Kidney epithelial cell (primary cell): ENCODE measurements around the gene PPT2. TPM values are rescaled to one million over a fixed set of nuclear protein-coding genes. Genes with fewer than 3 reads are reported as not detected.

Experiments
- DNase-seq: peaks from one replicate; pipeline ENCODE4 v3.0.0-alpha.2; 2010; ENCODE audit warnings: low read depth
- H3K27me3 ChIP-seq: 2 replicates; pipeline ENCODE4 v1.6.0; 2011; ENCODE audit warnings: low read length; ENCODE audit not compliant: control insufficient read depth, insufficient read depth
- H3K36me3 ChIP-seq: 2 replicates; pipeline ENCODE4 v1.5.1; 2011; ENCODE audit warnings: low read length; ENCODE audit not compliant: control insufficient read depth, insufficient read depth
- H3K4me3 ChIP-seq: 2 replicates; pipeline ENCODE4 v1.5.1; 2011; ENCODE audit warnings: low read depth, mild to moderate bottlenecking, control low read depth, low read length
- CTCF ChIP-seq: IDR thresholded peaks from 2 replicates; pipeline ENCODE4 v1.5.1; 2011; ENCODE audit warnings: mild to moderate bottlenecking, moderate library complexity, low read length, control low read depth, inconsistent platforms; ENCODE audit not compliant: insufficient read depth, poor library complexity, severe bottlenecking
- total RNA-seq: library from RNA; depleted of rRNA; stranded (reverse); fragments of >200 nt; gene quantifications from 2 replicates; pipeline ENCODE4 v1.2.3, GENCODE V29; 2015

PPT2 gene
- total RNA-seq, 1 donor from 2014 or later = 12.9 TPM

GRCh38 chr6:32177183-32177787 is 23.3 kb downstream of the PPT2 start:
- H3K4me3 ChIP-seq = peak overlapping the region; percentile 99
- no peaks in the 10 kb centered on the region for H3K36me3 ChIP-seq
- TF ChIP-seq CTCF = no peak
- DNase-seq = no peak
- H3K27me3 ChIP-seq = no peaks in the 10 kb centered on the region

GRCh38 chr6:32177788-32178546 is 24.0 kb downstream of the PPT2 start, which contains the start of gene RNF5:
RNF5 (plus strand) TSS chr6:32178405; CDS start chr6:32178512, 107 bp downstream.
- Histone ChIP-seq H3K4me3 (peak within 1 kb of the TSS; percentile 99), H3K27me3 (no peaks in the 10 kb centered on the region), H3K36me3 (no peaks in the 10 kb centered on the region)
- TF ChIP-seq CTCF = no peak
- DNase-seq = peak; percentile 100

DNA sequence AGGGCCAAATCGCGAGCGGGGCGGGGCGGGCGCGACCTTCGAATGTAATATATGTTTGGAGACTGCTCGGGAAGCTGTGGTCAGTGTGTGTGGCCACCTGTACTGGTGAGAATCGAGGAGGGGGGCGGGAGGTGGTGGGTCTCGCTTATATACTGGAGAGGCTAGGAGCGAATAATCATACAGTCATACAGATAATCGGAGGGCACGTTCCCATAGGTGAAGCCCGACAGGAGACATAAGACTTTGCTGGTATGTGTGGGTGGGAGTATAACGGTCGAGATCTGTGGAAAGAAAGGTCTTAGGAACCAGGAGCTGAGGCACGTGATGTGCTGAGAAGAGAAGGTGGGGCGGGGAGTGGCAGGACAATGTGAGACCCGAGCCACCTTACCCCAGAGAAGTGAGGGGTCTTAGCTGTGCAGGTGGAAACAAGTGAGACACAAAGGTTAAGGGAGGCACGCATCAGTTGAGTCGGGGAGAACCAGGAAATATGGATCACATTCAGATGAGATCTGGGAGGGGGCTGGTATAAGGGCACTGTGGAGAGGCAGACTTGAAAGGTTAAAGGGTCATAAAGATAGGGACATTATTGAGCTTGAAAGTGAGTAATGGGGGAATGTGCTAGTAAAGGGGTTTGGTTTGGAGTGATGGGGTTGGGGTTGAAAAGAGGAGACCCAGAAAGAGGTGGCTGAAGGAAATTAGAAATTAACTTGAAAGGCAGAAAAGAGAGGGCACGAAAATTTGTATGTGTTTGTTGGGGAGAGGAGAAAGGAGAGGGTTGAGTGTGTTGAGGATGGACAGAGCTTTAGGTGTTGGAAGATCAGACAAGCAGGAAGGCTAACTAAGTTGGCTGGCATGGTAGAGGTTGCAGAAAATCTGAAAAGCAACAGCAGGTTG is 24.9 kb downstream of the PPT2 start:
- Histone ChIP-seq H3K4me3 (peak overlapping the region; percentile 99), H3K27me3 (no peaks in the 10 kb centered on the region), H3K36me3 (no peaks in the 10 kb centered on the region)
- no peak for DNase-seq
- TF ChIP-seq CTCF = no peak

- Histone ChIP-seq H3K36me3 (no peaks in the 10 kb centered on the region), H3K4me3 (no peak overlapping the region), H3K27me3 (no peaks in the 10 kb centered on the region)
- no peak for TF ChIP-seq CTCF
- DNase-seq = no peak
Observed at GRCh38 chr6:32179766-32180405, 25.9 kb downstream of the PPT2 start.

DNA sequence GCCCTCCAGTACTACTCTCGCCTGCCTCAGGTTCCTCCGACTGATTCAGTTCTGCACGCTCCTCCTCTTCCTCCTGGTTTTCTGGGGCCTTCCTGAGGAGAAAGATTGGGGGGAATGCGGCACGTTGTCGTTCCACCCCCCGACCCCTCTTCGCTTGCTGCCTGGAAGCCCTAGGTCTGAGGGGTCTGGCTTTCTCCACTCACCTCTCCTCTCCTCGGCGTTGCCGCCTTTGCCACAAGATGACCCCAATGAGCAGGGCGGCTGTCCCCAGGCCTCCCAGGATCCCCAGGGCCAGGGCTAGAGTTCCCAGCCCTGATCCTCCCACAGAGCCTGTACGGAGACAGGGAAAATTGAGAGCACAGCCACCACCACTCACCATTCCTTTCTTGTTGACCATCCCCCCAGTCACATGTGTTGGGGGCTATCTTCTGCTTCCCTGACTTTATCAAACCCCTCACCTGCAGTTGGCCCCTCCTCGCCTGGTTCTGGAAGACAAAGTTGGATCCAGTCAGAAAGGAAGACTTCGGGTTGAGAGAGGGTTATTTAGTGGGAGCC is 27.3 kb downstream of the PPT2 start:
- DNase-seq = no peak
- no peak for TF ChIP-seq CTCF
- no peaks in the 10 kb centered on the region for H3K27me3 ChIP-seq
- H3K4me3 ChIP-seq = no peak overlapping the region
- no peaks in the 10 kb centered on the region for H3K36me3 ChIP-seq
